SK-N-SH treated with all-trans-retinoic acid at 6 μM for 48 hours (cell line): Measurements from ENCODE around the gene RTN4R.

ENCODE experiments used
- ATAC-seq: fragments of 200-7000 bp; cut with Tn5 transposase; 3 replicates; pipeline ENCODE4 v1.9.1; 2020; ENCODE audit warnings: mild to moderate bottlenecking, moderate library complexity
- BACH2 ChIP-seq: fragments of 250-450 bp; sonication (Bioruptor Pico); IDR thresholded peaks from 2 replicates; pipeline ENCODE4 v1.9.0; 2021; ENCODE audit warnings: mild to moderate bottlenecking, borderline replicate concordance
- CSDC2 ChIP-seq: fragments of 250-450 bp; sonication (Bioruptor Pico); IDR thresholded peaks from 2 replicates; pipeline ENCODE4 v1.5.0; 2020; ENCODE audit warnings: mild to moderate bottlenecking, moderate library complexity
- ESRRG ChIP-seq: fragments of 250-450 bp; sonication (Bioruptor Pico); IDR thresholded peaks from 2 replicates; pipeline ENCODE4 v1.6.1; 2021; ENCODE audit warnings: mild to moderate bottlenecking
- GLIS3 ChIP-seq: fragments of 250-450 bp; sonication (Bioruptor Pico); IDR thresholded peaks from 2 replicates; pipeline ENCODE4 v1.5.0; 2020; ENCODE audit warnings: mild to moderate bottlenecking, moderate library complexity
- OSR1 ChIP-seq: fragments of 250-450 bp; sonication (Bioruptor Pico); IDR thresholded peaks from 2 replicates; pipeline ENCODE4 v1.8.0; 2022; ENCODE audit warnings: moderate library complexity, mild to moderate bottlenecking, inconsistent platforms
- PPARA ChIP-seq: fragments of 250-450 bp; sonication (Bioruptor Pico); IDR thresholded peaks from 2 replicates; pipeline ENCODE4 v1.5.0; 2020; ENCODE audit warnings: mild to moderate bottlenecking, borderline replicate concordance
- RARB ChIP-seq: fragments of 250-450 bp; sonication (Bioruptor Pico); IDR thresholded peaks from 2 replicates; pipeline ENCODE4 v1.8.0; 2021; ENCODE audit warnings: mild to moderate bottlenecking, moderate library complexity
- TCF4 ChIP-seq: fragments of 250-450 bp; sonication (Bioruptor Pico); IDR thresholded peaks from 2 replicates; pipeline ENCODE4 v1.8.0; 2021; ENCODE audit warnings: mild to moderate bottlenecking, moderate library complexity, borderline replicate concordance
- TOX ChIP-seq: fragments of 250-450 bp; sonication (Bioruptor Pico); IDR thresholded peaks from 2 replicates; pipeline ENCODE4 v1.8.0; 2021; ENCODE audit warnings: mild to moderate bottlenecking, moderate library complexity, borderline replicate concordance
- TSHZ2 ChIP-seq: fragments of 250-450 bp; sonication (Bioruptor Pico); IDR thresholded peaks from 2 replicates; pipeline ENCODE4 v1.5.0; 2020; ENCODE audit warnings: mild to moderate bottlenecking, moderate library complexity
- ZC3H10 ChIP-seq: fragments of 250-450 bp; sonication (Bioruptor Pico); IDR thresholded peaks from 2 replicates; pipeline ENCODE4 v1.5.1; 2021; ENCODE audit warnings: mild to moderate bottlenecking, moderate library complexity
- ZNF565 ChIP-seq: fragments of 450-650 bp; formaldehyde crosslinking; conservative IDR thresholded peaks from 2 replicates; pipeline ENCODE4 v1.5.0; 2020; ENCODE audit warnings: low read depth, mild to moderate bottlenecking, moderate library complexity
- ZNF70 ChIP-seq: fragments of 450-650 bp; formaldehyde crosslinking; IDR thresholded peaks from 2 replicates; pipeline ENCODE4 v1.5.0; 2020; ENCODE audit warnings: mild to moderate bottlenecking, moderate library complexity
- ZNF8 ChIP-seq: fragments of 450-650 bp; formaldehyde crosslinking; IDR thresholded peaks from 2 replicates; pipeline ENCODE4 v1.5.0; 2020; ENCODE audit warnings: mild to moderate bottlenecking, moderate library complexity
- TF ChIP-seq, protein P1 (sequence below): fragments of 250-450 bp; sonication (Bioruptor Pico); IDR thresholded peaks from 2 replicates; pipeline ENCODE4 v1.8.0; 2021; ENCODE audit warnings: low read depth, mild to moderate bottlenecking, moderate library complexity, borderline replicate concordance
- TF ChIP-seq, protein P2 (sequence below): fragments of 250-450 bp; sonication (Bioruptor Pico); IDR thresholded peaks from 2 replicates; pipeline ENCODE4 v1.5.1; 2021; ENCODE audit warnings: mild to moderate bottlenecking, moderate library complexity

RTN4R gene

GRCh38 chr22:20232237-20232598, 35.9 kb downstream of the RTN4R start:
- ATAC-seq = no peak
- TF ChIP-seq GLIS3 (CRISPR knock-in tag) = no peak
- TF ChIP-seq TCF4 (CRISPR knock-in tag) = no peak
- TF ChIP-seq BACH2 (CRISPR knock-in tag) = no peak
- no peak for TF ChIP-seq ESRRG (CRISPR knock-in tag)

DNA sequence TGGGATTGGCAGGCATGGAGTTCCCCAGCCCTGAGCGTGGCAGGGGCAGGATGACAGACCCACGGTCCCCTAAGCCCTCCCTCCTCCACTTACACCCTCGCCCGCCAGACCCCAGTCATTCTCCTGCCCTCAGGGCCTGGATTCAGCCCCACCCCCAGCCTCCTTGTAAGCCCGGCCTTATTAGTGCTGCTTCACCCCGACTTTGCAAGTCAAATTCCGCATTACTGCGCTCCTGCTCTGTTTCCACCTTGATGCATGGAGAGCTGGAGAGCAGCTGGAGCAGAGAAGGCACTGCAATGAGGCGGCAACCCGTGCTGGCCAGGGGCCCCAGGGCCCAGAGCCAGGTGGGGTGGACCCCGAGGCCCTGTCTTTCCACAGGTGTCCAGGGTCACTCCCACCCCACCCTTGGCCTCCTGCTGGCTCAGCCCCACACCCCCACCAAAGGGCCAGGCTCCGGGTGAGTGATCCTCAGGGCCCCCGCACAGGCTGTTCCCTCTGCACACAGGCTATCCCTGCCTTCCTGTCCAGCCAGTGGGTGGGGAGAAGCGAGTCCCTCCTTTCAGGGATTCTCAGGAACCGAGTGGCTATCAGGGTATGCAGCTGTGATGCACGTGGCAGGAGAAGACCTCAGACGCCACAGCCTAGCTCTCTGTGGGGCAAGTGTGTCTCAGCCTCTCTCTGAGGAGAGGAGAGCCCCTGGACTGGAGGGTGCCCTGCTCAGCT, 36.4 kb downstream of the RTN4R start:
- TF ChIP-seq OSR1 (no peak), GLIS3 (CRISPR knock-in tag) (no peak), ZNF70 (CRISPR knock-in tag) (no peak), CSDC2 (CRISPR knock-in tag) (no peak), ZC3H10 (CRISPR knock-in tag) (no peak), TSHZ2 (no peak), ESRRG (CRISPR knock-in tag) (no peak), BACH2 (CRISPR knock-in tag) (no peak)
- TF ChIP-seq, protein P1, sequence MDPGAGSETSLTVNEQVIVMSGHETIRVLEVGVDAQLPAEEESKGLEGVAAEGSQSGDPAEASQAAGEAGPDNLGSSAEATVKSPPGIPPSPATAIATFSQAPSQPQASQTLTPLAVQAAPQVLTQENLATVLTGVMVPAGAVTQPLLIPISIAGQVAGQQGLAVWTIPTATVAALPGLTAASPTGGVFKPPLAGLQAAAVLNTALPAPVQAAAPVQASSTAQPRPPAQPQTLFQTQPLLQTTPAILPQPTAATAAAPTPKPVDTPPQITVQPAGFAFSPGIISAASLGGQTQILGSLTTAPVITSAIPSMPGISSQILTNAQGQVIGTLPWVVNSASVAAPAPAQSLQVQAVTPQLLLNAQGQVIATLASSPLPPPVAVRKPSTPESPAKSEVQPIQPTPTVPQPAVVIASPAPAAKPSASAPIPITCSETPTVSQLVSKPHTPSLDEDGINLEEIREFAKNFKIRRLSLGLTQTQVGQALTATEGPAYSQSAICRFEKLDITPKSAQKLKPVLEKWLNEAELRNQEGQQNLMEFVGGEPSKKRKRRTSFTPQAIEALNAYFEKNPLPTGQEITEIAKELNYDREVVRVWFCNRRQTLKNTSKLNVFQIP (CRISPR knock-in tag) = no peak
- TF ChIP-seq, protein P2, sequence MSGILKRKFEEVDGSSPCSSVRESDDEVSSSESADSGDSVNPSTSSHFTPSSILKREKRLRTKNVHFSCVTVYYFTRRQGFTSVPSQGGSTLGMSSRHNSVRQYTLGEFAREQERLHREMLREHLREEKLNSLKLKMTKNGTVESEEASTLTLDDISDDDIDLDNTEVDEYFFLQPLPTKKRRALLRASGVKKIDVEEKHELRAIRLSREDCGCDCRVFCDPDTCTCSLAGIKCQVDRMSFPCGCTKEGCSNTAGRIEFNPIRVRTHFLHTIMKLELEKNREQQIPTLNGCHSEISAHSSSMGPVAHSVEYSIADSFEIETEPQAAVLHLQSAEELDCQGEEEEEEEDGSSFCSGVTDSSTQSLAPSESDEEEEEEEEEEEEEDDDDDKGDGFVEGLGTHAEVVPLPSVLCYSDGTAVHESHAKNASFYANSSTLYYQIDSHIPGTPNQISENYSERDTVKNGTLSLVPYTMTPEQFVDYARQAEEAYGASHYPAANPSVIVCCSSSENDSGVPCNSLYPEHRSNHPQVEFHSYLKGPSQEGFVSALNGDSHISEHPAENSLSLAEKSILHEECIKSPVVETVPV (CRISPR knock-in tag) = no peak
- no peak for ATAC-seq

DNA sequence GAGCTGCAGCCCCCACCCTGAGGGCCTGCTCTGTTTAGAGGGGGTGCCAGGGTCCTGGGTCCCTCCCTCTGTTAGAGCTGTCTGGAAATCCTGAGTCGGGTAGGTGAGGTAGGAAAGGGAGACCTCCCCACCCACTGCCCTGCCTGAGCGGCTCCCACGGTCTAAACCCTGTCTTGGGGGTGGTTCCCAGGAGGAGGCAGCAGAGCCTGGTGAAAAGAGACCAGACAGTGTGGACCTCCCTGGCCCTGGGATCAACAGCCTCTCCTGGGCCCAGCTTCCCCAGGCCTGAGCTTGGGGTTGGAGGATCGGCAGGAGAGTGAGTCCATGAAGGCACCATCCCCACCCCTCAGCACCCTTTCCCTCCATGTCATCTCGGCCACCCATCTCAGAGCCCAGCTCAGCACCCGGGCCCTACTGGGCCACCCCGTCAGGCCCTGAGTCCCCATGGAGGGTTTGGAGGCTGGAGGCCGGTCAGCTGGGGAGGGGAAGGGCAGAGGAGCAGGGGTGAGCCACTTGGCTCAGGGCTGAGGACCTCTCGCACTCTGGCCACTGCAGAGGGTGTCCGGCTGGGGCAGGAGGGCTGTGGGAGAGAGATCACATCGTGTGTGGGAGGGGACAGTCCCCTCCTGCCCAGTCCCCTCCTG, 37.2 kb downstream of the RTN4R start:
- no peak for ATAC-seq

DNA sequence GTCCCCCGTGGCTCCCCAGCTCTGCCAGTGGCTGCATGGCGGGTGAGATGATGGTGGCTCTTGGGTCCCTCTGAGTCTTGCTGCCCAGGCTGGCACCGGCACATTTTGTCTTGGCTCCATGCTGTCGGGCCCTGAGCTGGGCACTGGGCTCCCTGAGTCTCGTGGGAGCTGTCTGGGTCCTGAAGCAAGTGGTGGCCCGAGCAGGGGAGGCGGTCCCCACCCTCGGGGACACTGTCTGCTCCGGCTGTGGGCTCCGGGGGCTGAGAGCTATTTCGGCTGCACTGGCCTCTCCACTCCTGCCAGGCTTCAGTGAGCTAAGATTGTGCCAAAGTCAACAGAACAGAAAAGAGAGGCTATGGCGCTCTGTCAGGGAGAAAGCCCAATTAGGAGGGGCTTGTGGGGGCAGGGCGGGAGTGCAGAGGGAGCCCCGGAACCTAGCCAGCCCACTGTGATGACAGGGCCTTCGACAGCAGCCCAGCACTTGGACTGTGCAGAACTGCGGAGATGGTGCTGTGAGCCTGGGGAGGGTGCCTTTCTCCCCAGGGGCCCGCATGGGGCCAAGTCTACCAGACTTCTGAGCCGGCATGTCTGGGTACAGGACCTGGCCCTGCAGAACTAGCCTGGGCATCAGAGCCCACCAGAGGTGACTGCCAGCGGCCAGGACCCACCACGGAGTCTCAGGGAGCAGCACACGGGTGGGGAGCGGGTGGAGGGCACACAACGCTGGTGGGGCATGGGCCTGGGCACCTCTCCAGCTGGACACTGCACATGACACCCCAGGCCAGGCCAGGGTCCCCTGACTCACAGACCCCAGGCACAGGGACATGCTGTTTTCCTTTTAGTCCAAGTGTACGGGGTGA, 38.0 kb downstream of the RTN4R start:
- TF ChIP-seq, protein P2 (CRISPR knock-in tag) = no peak
- no peak for ATAC-seq

More for the DNA sequence above, 37.2 kb downstream of the RTN4R start:
- no peak for TF ChIP-seq BACH2 (CRISPR knock-in tag)
- TF ChIP-seq GLIS3 (CRISPR knock-in tag) = no peak
- no peak for TF ChIP-seq ZNF8
- TF ChIP-seq TOX (CRISPR knock-in tag) = no peak
- no peak for TF ChIP-seq PPARA (CRISPR knock-in tag)
- TF ChIP-seq, protein P2 (CRISPR knock-in tag) = no peak
- TF ChIP-seq ESRRG (CRISPR knock-in tag) = no peak
- no peak for TF ChIP-seq ZNF565 (CRISPR knock-in tag)
- TF ChIP-seq RARB (CRISPR knock-in tag) = no peak
- TF ChIP-seq CSDC2 (CRISPR knock-in tag) = no peak
- no peak for TF ChIP-seq ZNF70 (CRISPR knock-in tag)
